ENCODE data around the gene COL11A2.

COL11A2 gene

GRCh38 chr6:33190504-33191107 is 1.7 kb downstream of the COL11A2 start:
- H3K4me3 ChIP-seq (ENCODE audit: low read depth, low read length) = no peak overlapping the region
- TF ChIP-seq CTCF (IDR thresholded peaks at IDR 0.05; ENCODE audit: low read depth, low read length) = no peak

- no peak for TF ChIP-seq CTCF (IDR thresholded peaks at IDR 0.05; ENCODE audit: low read depth, low read length)
- H3K4me3 ChIP-seq (ENCODE audit: low read depth, low read length) = no peak overlapping the region
These were observed 2.4 kb downstream of the COL11A2 start for GRCh38 chr6:33189625-33190448.

- no peak for TF ChIP-seq CTCF (IDR thresholded peaks at IDR 0.05; ENCODE audit: low read depth, low read length)
- no peak overlapping the region for H3K4me3 ChIP-seq (ENCODE audit: low read depth, low read length)
These were observed 3.1 kb downstream of the COL11A2 start for GRCh38 chr6:33189164-33189563.

GRCh38 chr6:33187809-33188208 is 4.5 kb downstream of the COL11A2 start:
- no peak overlapping the region for H3K4me3 ChIP-seq (ENCODE audit: low read depth, low read length)
- no peak for TF ChIP-seq CTCF (IDR thresholded peaks at IDR 0.05; ENCODE audit: low read depth, low read length)

GRCh38 chr6:33185654-33186187 is 6.5 kb downstream of the COL11A2 start:
- TF ChIP-seq CTCF (IDR thresholded peaks at IDR 0.05; ENCODE audit: low read depth, low read length) = no peak
- H3K4me3 ChIP-seq (ENCODE audit: low read depth, low read length) = no peak overlapping the region

- no peak overlapping the region for H3K4me3 ChIP-seq (ENCODE audit: low read depth, low read length)
- TF ChIP-seq CTCF (IDR thresholded peaks at IDR 0.05; ENCODE audit: low read depth, low read length) = no peak
These were observed 7.1 kb downstream of the COL11A2 start for GRCh38 chr6:33185190-33185589.

GRCh38 chr6:33183071-33183683 is 9.1 kb downstream of the COL11A2 start:
- no peak overlapping the region for H3K4me3 ChIP-seq (ENCODE audit: low read depth, low read length)
- no peak for TF ChIP-seq CTCF (IDR thresholded peaks at IDR 0.05; ENCODE audit: low read depth, low read length)

Data from WI38 (cell line).